Measurements from ENCODE around the gene ID1. TPM values are rescaled to one million over a fixed set of nuclear protein-coding genes. Genes with fewer than 3 reads are reported as not detected.
A peak's percentile ranks its signal among the peaks of the same experiment; 100 is the strongest.

Gene ID1
- total and polyA plus RNA-seq, 8 donors: 168 to 585 (median 364) TPM

- TF ChIP-seq POLR2A (IDR thresholded peaks at IDR 0.05) (no peak), POLR2AphosphoS5 (IDR thresholded peaks at IDR 0.05) (no peak), EP300 (IDR thresholded peaks at IDR 0.05) (no peak), CTCF (IDR thresholded peaks at IDR 0.05) (no peak)
- Histone ChIP-seq H3K36me3 (peaks cover 42 to 90% (median 85%) of the 10 kb centered on the region in 4 donors), H3K4me3 (peak overlapping the region in 1 of 4 donors; percentile 9), H3K4me1 (peaks cover 38 to 77% (median 46%) of the 10 kb centered on the region in 4 donors), H3K27me3 (no peaks in the 10 kb centered on the region), H3K9me3 (no peaks in the 10 kb centered on the region), H3K27ac (peak overlapping the region; percentile 55 to 95 (median 77))
- intact Hi-C loops (cut with DNase I; ENCODE audit: low total_unique reads): loop anchor here (5.0 kb wide), 1 partner anchor 46 kb away; no protein-coding TSS in a partner anchor
- DNase-seq: no peak
- WGBS, 5 donors: 75 to 97% (median 86%) methylated on average over 1 of the region's 1 CpG; no CpG with 5 or more reads in 1 of the 5 donors
Observed at GRCh38 chr20:31566319-31566657, 38.8 kb upstream of the ID1 start.

GRCh38 chr20:31566658-31567379 is 38.3 kb upstream of the ID1 start:
- Histone ChIP-seq H3K27me3 (no peaks in the 10 kb centered on the region), H3K4me1 (peaks cover 38 to 77% (median 50%) of the 10 kb centered on the region in 4 donors), H3K36me3 (peaks cover 39 to 84% (median 79%) of the 10 kb centered on the region in 4 donors), H3K9me3 (no peaks in the 10 kb centered on the region), H3K27ac (peak overlapping the region; percentile 55 to 95 (median 77)), H3K4me3 (peak overlapping the region in 1 of 4 donors; percentile 9)
- intact Hi-C loops (cut with DNase I; ENCODE audit: low total_unique reads): loop anchor here (5.0 kb wide), 1 partner anchor 45 kb away; no protein-coding TSS in a partner anchor
- peak; percentile 63 to 79 for DNase-seq
- 34 to 63% (median 45%) methylated on average over 10 to 14 of the region's 14 CpGs for WGBS, 5 donors
- TF ChIP-seq POLR2A (IDR thresholded peaks at IDR 0.05) (no peak), CTCF (IDR thresholded peaks at IDR 0.05) (no peak), EP300 (IDR thresholded peaks at IDR 0.05) (no peak), POLR2AphosphoS5 (IDR thresholded peaks at IDR 0.05) (no peak)

GRCh38 chr20:31567380-31567720 is 37.7 kb upstream of the ID1 start:
- Histone ChIP-seq H3K27me3 (no peaks in the 10 kb centered on the region), H3K27ac (peak overlapping the region; percentile 55 to 95 (median 77)), H3K4me1 (peaks cover 43 to 80% (median 56%) of the 10 kb centered on the region in 4 donors), H3K36me3 (peaks cover 34 to 79% (median 74%) of the 10 kb centered on the region in 4 donors), H3K4me3 (peak overlapping the region in 1 of 4 donors; percentile 9), H3K9me3 (no peaks in the 10 kb centered on the region)
- TF ChIP-seq POLR2A (IDR thresholded peaks at IDR 0.05) (no peak), POLR2AphosphoS5 (IDR thresholded peaks at IDR 0.05) (no peak), CTCF (IDR thresholded peaks at IDR 0.05) (no peak), EP300 (IDR thresholded peaks at IDR 0.05) (no peak)
- intact Hi-C loops (cut with DNase I; ENCODE audit: low total_unique reads): loop anchor here (5.0 kb wide), 1 partner anchor 45 kb away; no protein-coding TSS in a partner anchor
- DNase-seq: no peak

- Histone ChIP-seq H3K36me3 (peaks cover 30 to 71% (median 66%) of the 10 kb centered on the region in 4 donors), H3K9me3 (no peaks in the 10 kb centered on the region), H3K4me3 (no peak overlapping the region), H3K27ac (peak overlapping the region; percentile 23 to 97 (median 93)), H3K27me3 (no peaks in the 10 kb centered on the region), H3K4me1 (peaks cover 47 to 75% (median 55%) of the 10 kb centered on the region in 4 donors)
- 70 to 81% (median 76%) methylated on average over 17 to 21 of the region's 21 CpGs for WGBS, 5 donors
- DNase-seq: no peak
- TF ChIP-seq EP300 (IDR thresholded peaks at IDR 0.05) (no peak), POLR2A (IDR thresholded peaks at IDR 0.05) (no peak), POLR2AphosphoS5 (IDR thresholded peaks at IDR 0.05) (no peak), CTCF (IDR thresholded peaks at IDR 0.05) (no peak)
- intact Hi-C loops (cut with DNase I; ENCODE audit: low total_unique reads): loop anchor here (5.0 kb wide), 1 partner anchor 44 kb away; no protein-coding TSS in a partner anchor
Observed at GRCh38 chr20:31568041-31568731, 36.9 kb upstream of the ID1 start.

All from stomach (tissue), 9 donors.